WTC11 (cell line): ENCODE results near the gene ANKRD33. TPM values are rescaled to one million over a fixed set of nuclear protein-coding genes. Genes with fewer than 3 reads are reported as not detected.

Source experiments
- ATAC-seq: fragments of 200-7000 bp; cut with Tn5 transposase; 2 replicates; pipeline ENCODE4 v1.10.0; 2021; ENCODE audit warnings: mild to moderate bottlenecking, moderate library complexity
- CTCF ChIA-PET: fragments of 300-600 bp; sonication (Branson Sonifier 250); formaldehyde crosslinking; loops from one replicate; lab custom pipeline; 2021; ENCODE audit warnings: antibody characterized with exemption; lab: Charles Lee
- POLR2A ChIA-PET: fragments of 350-600 bp; sonication (Branson Sonifier 250); formaldehyde crosslinking; loops from one replicate; lab custom pipeline; 2021; ENCODE audit warnings: antibody characterized with exemption; lab: Charles Lee
- DNase-seq: peaks from one replicate; pipeline ENCODE4 v3.0.0; 2021; ENCODE audit warnings: low spot score
- H3K27ac Mint-ChIP-seq: 2 replicates; pipeline ENCODE4 v1.8.0; 2021; ENCODE audit warnings: mixed read lengths
- H3K27me3 Mint-ChIP-seq: 2 replicates; pipeline ENCODE4 v1.8.0; 2021; ENCODE audit warnings: low read depth, mild to moderate bottlenecking, moderate library complexity, mixed read lengths
- H3K36me3 Mint-ChIP-seq: 2 replicates; pipeline ENCODE4 v1.8.0; 2021; ENCODE audit warnings: mixed read lengths
- H3K4me1 Mint-ChIP-seq: 2 replicates; pipeline ENCODE4 v1.8.0; 2022; ENCODE audit warnings: mixed read lengths
- H3K4me3 Mint-ChIP-seq: 2 replicates; pipeline ENCODE4 v1.8.0; 2021; ENCODE audit warnings: mild to moderate bottlenecking, moderate library complexity, mixed read lengths
- H3K9me3 Mint-ChIP-seq: 2 replicates; pipeline ENCODE4 v1.8.0; 2021; ENCODE audit warnings: mixed read lengths
- ATF2 ChIP-seq: sonication (generic); formaldehyde crosslinking; IDR thresholded peaks from 2 replicates; pipeline ENCODE4 v1.8.1; 2022; ENCODE audit warnings: low read depth, missing genetic modification reagents, borderline replicate concordance
- CREM ChIP-seq: sonication (generic); formaldehyde crosslinking; IDR thresholded peaks from 2 replicates; pipeline ENCODE4 v1.8.1; 2022; ENCODE audit warnings: mild to moderate bottlenecking, missing genetic modification reagents, moderate library complexity
- FOXP4 ChIP-seq: sonication (generic); formaldehyde crosslinking; IDR thresholded peaks from 2 replicates; pipeline ENCODE4 v1.8.0; 2022; ENCODE audit warnings: mild to moderate bottlenecking, missing genetic modification reagents
- GTF2I ChIP-seq: fragments of 250-450 bp; sonication (Bioruptor Pico); conservative IDR thresholded peaks from 2 replicates; pipeline ENCODE4 v1.4.0; 2021; ENCODE audit warnings: mild to moderate bottlenecking
- IRF2 ChIP-seq: sonication (generic); formaldehyde crosslinking; IDR thresholded peaks from 2 replicates; pipeline ENCODE4 v1.8.0; 2022; ENCODE audit warnings: low read depth, missing genetic modification reagents, borderline replicate concordance
- JUN ChIP-seq: sonication (generic); formaldehyde crosslinking; IDR thresholded peaks from 2 replicates; pipeline ENCODE4 v1.8.0; 2023; ENCODE audit warnings: mild to moderate bottlenecking, missing genetic modification reagents
- PREB ChIP-seq: sonication (generic); formaldehyde crosslinking; IDR thresholded peaks from 2 replicates; pipeline ENCODE4 v1.8.1; 2022; ENCODE audit warnings: mild to moderate bottlenecking, missing genetic modification reagents, moderate library complexity, borderline replicate concordance
- RELA ChIP-seq: sonication (generic); formaldehyde crosslinking; IDR thresholded peaks from 2 replicates; pipeline ENCODE4 v1.8.1; 2022; ENCODE audit warnings: missing genetic modification reagents, mild to moderate bottlenecking, borderline replicate concordance
- SMAD4 ChIP-seq: sonication (generic); formaldehyde crosslinking; IDR thresholded peaks from 2 replicates; pipeline ENCODE4 v1.8.0; 2022; ENCODE audit warnings: mild to moderate bottlenecking, missing genetic modification reagents
- TCF7 ChIP-seq: sonication (generic); formaldehyde crosslinking; IDR thresholded peaks from 2 replicates; pipeline ENCODE4 v1.8.0; 2022; ENCODE audit warnings: mild to moderate bottlenecking, low read depth, missing genetic modification reagents, moderate library complexity
- TEAD1 ChIP-seq: sonication (generic); formaldehyde crosslinking; IDR thresholded peaks from 2 replicates; pipeline ENCODE4 v1.8.0; 2022; ENCODE audit warnings: mild to moderate bottlenecking, missing genetic modification reagents
- TEAD4 ChIP-seq: sonication (generic); formaldehyde crosslinking; IDR thresholded peaks from 2 replicates; pipeline ENCODE4 v1.8.0; 2022; ENCODE audit warnings: mild to moderate bottlenecking, missing genetic modification reagents
- TP53 ChIP-seq: sonication (generic); formaldehyde crosslinking; IDR thresholded peaks from 2 replicates; pipeline ENCODE4 v1.8.1; 2023; ENCODE audit warnings: mild to moderate bottlenecking, missing genetic modification reagents
- ZBTB21 ChIP-seq: sonication (generic); formaldehyde crosslinking; IDR thresholded peaks from 2 replicates; pipeline ENCODE4 v1.8.1; 2023; ENCODE audit warnings: mild to moderate bottlenecking, missing genetic modification reagents, borderline replicate concordance
- ZNF317 ChIP-seq: sonication (generic); formaldehyde crosslinking; IDR thresholded peaks from 2 replicates; pipeline ENCODE4 v1.8.1; 2023; ENCODE audit warnings: low read depth, mild to moderate bottlenecking, moderate library complexity, missing genetic modification reagents, borderline replicate concordance
- ZNF423 ChIP-seq: fragments of 250-450 bp; sonication (Bioruptor Pico); IDR thresholded peaks from 2 replicates; pipeline ENCODE4 v2.1.2; 2022; ENCODE audit warnings: mild to moderate bottlenecking, moderate library complexity
- ZNF512 ChIP-seq: sonication (generic); formaldehyde crosslinking; IDR thresholded peaks from 2 replicates; pipeline ENCODE4 v1.8.1; 2022; ENCODE audit warnings: missing genetic modification reagents, borderline replicate concordance
- total RNA-seq: library from RNA; stranded (reverse); gene quantifications from 3 replicates; pipeline ENCODE4 v1.2.3, GENCODE V29; 2021
- TF ChIP-seq, protein P1 (sequence below): sonication (generic); formaldehyde crosslinking; IDR thresholded peaks from 2 replicates; pipeline ENCODE4 v1.8.1; 2023; ENCODE audit warnings: mild to moderate bottlenecking, missing genetic modification reagents, moderate library complexity

ANKRD33 gene
- total RNA-seq, 1 experiment from 2014 or later: 1.7 TPM

DNA sequence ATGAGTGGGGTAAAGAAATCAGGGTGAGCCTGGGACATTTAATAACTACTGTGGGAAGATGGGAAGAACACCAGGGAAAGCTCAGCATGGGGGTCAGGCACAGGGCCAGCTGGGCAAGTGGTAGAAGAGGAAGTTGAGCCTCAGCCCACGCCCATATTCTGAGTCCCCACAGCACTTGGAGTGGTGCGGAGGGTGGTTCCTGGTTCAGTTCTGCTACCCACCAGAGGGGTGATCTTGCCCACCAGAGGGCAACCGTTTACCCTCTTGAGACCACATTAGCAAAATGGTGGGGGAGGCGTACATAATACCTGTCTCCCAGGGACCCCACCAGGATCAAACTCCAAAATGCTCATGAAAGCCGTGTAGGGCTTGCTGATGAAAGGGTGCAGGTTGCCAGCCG lies 16.8 kb upstream of the ANKRD33 start (continued):
- no peak for TF ChIP-seq FOXP4 (CRISPR knock-in tag)

DNA sequence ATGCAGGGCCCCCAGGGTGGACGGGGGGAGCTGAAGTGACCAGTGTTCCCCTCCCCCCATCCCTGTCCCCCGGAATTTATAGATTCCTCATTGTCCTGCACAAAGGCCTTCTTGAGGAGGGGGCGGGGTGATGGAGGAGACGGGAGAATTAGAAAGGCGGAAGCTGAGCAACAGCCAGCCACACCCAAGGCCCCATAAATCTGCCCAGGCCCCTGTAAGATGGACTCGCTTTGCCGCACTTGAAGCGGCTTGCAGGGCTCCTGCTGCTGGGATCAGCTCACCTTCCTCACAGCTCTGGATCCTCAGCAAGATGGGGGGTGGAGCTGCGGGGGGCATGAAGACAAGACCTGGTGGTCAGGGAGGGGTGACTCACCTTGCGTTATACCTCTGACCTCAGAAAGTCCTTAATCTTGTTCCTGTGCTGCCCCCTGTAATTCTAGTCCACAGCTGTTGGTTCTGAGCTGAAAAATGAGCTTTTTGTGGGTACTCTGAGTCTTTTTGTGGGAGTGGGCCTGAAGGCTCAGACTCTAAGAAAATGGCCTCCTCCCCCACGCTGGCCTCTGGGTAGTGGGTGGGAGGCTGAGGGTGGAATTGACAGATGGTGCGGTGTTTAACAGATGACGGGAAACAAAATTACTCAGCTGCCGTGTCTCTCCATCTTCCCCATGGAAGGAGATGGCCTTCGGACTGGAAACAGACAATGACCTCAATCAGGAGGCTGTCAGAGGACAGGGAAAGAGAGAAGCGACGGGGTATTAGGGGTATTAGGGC lies 15.8 kb upstream of the ANKRD33 start:
- POLR2A ChIA-PET: interaction anchor here (1.4 kb wide), 1 partner anchor 51 kb away, joined by 3 read pairs; no protein-coding TSS in a partner anchor
- peaks cover 60% of the 10 kb centered on the region for H3K4me1 Mint-ChIP-seq
- CTCF ChIA-PET: interaction anchor here (0.6 to 7.2 kb wide), 16 partner anchors 8 to 453 kb away, joined by 3 to 164 read pairs (median 6); partner anchors contain the start of genes ANKRD33, FIGNL2 and SLC4A8

DNA sequence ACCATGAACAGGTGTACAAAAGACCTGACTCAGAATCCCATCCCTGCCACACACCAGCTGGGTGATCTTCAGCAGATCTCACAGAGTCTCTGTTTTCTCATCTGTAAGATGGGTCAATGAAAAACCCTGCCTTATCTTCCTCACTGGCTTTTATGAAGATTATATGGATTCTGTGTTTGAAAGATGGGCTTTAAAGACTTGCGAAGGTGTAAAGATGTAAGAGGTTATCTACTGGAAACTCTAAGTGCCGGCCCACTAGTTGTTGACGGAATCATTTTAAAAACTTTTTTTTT lies 15.3 kb upstream of the ANKRD33 start:
- POLR2A ChIA-PET: interaction anchor here (1.4 kb wide), 1 partner anchor 52 kb away, joined by 3 read pairs; no protein-coding TSS in a partner anchor

More for the DNA sequence above, 15.8 kb upstream of the ANKRD33 start:
- no peaks in the 10 kb centered on the region for H3K36me3 Mint-ChIP-seq
- no peak for ATAC-seq
- no peak for DNase-seq
- H3K27ac Mint-ChIP-seq: no peak overlapping the region
- no peaks in the 10 kb centered on the region for H3K9me3 Mint-ChIP-seq
- H3K27me3 Mint-ChIP-seq: peaks cover 40% of the 10 kb centered on the region
- TF ChIP-seq, protein P1, sequence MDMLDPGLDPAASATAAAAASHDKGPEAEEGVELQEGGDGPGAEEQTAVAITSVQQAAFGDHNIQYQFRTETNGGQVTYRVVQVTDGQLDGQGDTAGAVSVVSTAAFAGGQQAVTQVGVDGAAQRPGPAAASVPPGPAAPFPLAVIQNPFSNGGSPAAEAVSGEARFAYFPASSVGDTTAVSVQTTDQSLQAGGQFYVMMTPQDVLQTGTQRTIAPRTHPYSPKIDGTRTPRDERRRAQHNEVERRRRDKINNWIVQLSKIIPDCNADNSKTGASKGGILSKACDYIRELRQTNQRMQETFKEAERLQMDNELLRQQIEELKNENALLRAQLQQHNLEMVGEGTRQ (CRISPR knock-in tag): no peak
- TF ChIP-seq ZNF317 (no peak), JUN (CRISPR knock-in tag) (no peak)
- TF ChIP-seq, all 79 proteins: peak for 0
- no peak overlapping the region for H3K4me3 Mint-ChIP-seq

More for the DNA sequence above, 15.3 kb upstream of the ANKRD33 start:
- CTCF ChIA-PET: interaction anchor here (0.9 to 7.2 kb wide), 11 partner anchors 8 to 453 kb away, joined by 3 to 164 read pairs (median 10); partner anchors contain the start of genes ANKRD33 and FIGNL2
- Mint-ChIP-seq H3K27me3 (peaks cover 35% of the 10 kb centered on the region), H3K9me3 (no peaks in the 10 kb centered on the region), H3K27ac (no peak overlapping the region), H3K4me3 (no peak overlapping the region), H3K36me3 (no peaks in the 10 kb centered on the region), H3K4me1 (peaks cover 55% of the 10 kb centered on the region)
- DNase-seq (no peak), ATAC-seq (no peak)
- no peak for TF ChIP-seq ZBTB21 (CRISPR knock-in tag)
- no peak for TF ChIP-seq SMAD4 (CRISPR knock-in tag)
- TF ChIP-seq ZNF512 (CRISPR knock-in tag): no peak
- no peak for TF ChIP-seq RELA (CRISPR knock-in tag)
- no peak for TF ChIP-seq ZNF423 (CRISPR knock-in tag)
- TF ChIP-seq ZNF317: no peak
- no peak for TF ChIP-seq IRF2 (CRISPR knock-in tag)
- TF ChIP-seq PREB (CRISPR knock-in tag): no peak
- TF ChIP-seq TCF7 (CRISPR knock-in tag): no peak
- TF ChIP-seq CREM (CRISPR knock-in tag): no peak
- TF ChIP-seq GTF2I: no peak
- TF ChIP-seq TP53 (CRISPR knock-in tag): no peak
- no peak for TF ChIP-seq TEAD1
- TF ChIP-seq ATF2 (CRISPR knock-in tag): no peak
- TF ChIP-seq TEAD4: no peak
